HepG2 (cell line): ENCODE measurements around the gene CDC40. TPM values are rescaled to one million over a fixed set of nuclear protein-coding genes. Genes with fewer than 3 reads are reported as not detected.
A peak's percentile ranks its signal among the peaks of the same experiment; 100 is the strongest.

Experiments used
- ATF7-NPFF ChIP-seq: sonication (generic); formaldehyde crosslinking; IDR thresholded peaks from 2 replicates; pipeline ENCODE4 v1.8.1; 2023; ENCODE audit warnings: mild to moderate bottlenecking, low read depth, missing genetic modification reagents, moderate library complexity
- CBFB ChIP-seq: sonication (generic); formaldehyde crosslinking; IDR thresholded peaks from 2 replicates; pipeline ENCODE4 v1.4.0; 2020; ENCODE audit warnings: missing genetic modification reagents
- EHMT2 ChIP-seq: fragments of 200-600 bp; sonication (generic); IDR thresholded peaks from 2 replicates; pipeline ENCODE4 v1.7.0; 2017; ENCODE audit warnings: antibody characterized with exemption, low read depth, low read length, borderline replicate concordance
- GABPB1 ChIP-seq: IDR thresholded peaks from 2 replicates; pipeline ENCODE4 v1.6.1; 2016; ENCODE audit warnings: mild to moderate bottlenecking, missing genetic modification reagents, moderate library complexity, missing compliant biosample characterization
- GATA4 ChIP-seq: sonication (generic); IDR thresholded peaks from 2 replicates; pipeline ENCODE4 v1.6.1; 2016; ENCODE audit warnings: antibody characterized with exemption, low read depth, borderline replicate concordance
- HNF1B ChIP-seq: sonication (generic); formaldehyde crosslinking; IDR thresholded peaks from 2 replicates; pipeline ENCODE4 v1.5.1; 2020; ENCODE audit warnings: mild to moderate bottlenecking, moderate library complexity, missing genetic modification reagents
- MEIS2 ChIP-seq: sonication (generic); formaldehyde crosslinking; IDR thresholded peaks from 2 replicates; pipeline ENCODE4 v1.9.0; 2021; ENCODE audit warnings: mild to moderate bottlenecking, missing genetic modification reagents
- NFYB ChIP-seq: sonication (generic); formaldehyde crosslinking; IDR thresholded peaks from 2 replicates; pipeline ENCODE4 v1.4.0; 2020; ENCODE audit warnings: missing genetic modification reagents
- RAD21 ChIP-seq: fragments of 450-650 bp; formaldehyde crosslinking; IDR thresholded peaks from 2 replicates; pipeline ENCODE4 v1.5.0; 2020; ENCODE audit warnings: mild to moderate bottlenecking
- TAF1 ChIP-seq: sonication (generic); formaldehyde crosslinking; IDR thresholded peaks from 2 replicates; pipeline ENCODE4 v1.4.0; 2020; ENCODE audit warnings: missing genetic modification reagents
- XRCC5 ChIP-seq: fragments of 200-400 bp; formaldehyde crosslinking; optimal IDR thresholded peaks from 2 replicates; pipeline ENCODE3; 2017; ENCODE audit warnings: mild to moderate bottlenecking, low read length
- ZFP90 ChIP-seq: sonication (generic); formaldehyde crosslinking; IDR thresholded peaks from 2 replicates; pipeline ENCODE4 v1.8.0; 2022; ENCODE audit warnings: missing genetic modification reagents, mild to moderate bottlenecking, inconsistent platforms, borderline replicate concordance
- ZNF256 ChIP-seq: sonication (generic); formaldehyde crosslinking; conservative IDR thresholded peaks from 2 replicates; pipeline ENCODE4 v1.4.0; 2020; ENCODE audit warnings: missing genetic modification reagents
- ZNF367 ChIP-seq: sonication (generic); formaldehyde crosslinking; IDR thresholded peaks from 2 replicates; pipeline ENCODE4 v1.4.0; 2020; ENCODE audit warnings: missing genetic modification reagents, borderline replicate concordance
- ZNF704 ChIP-seq: sonication (generic); formaldehyde crosslinking; IDR thresholded peaks from 2 replicates; pipeline ENCODE4 v1.8.1; 2023; ENCODE audit warnings: mild to moderate bottlenecking, inconsistent platforms, moderate library complexity, missing genetic modification reagents, borderline replicate concordance
- ZNF75D ChIP-seq: sonication (generic); formaldehyde crosslinking; IDR thresholded peaks from 2 replicates; pipeline ENCODE4 v1.8.1; 2023; ENCODE audit warnings: missing genetic modification reagents, mild to moderate bottlenecking, borderline replicate concordance
- polyA plus RNA-seq, 8 experiments: library from polyadenylated mRNA; depleted of rRNA in 3 of 8; stranded (reverse) in 7 of 8; unstranded in 1 of 8; fragments of >200 nt; fragmentation: Illumina TruSeq in 4 of 8; extraction: Trizol in 4 of 8; gene quantifications; 2 replicates each; pipeline versions ENCODE4 v1.2.1 to v1.2.3, GENCODE V29; 2011 to 2016; ENCODE audit warnings: low read depth in 4 of 8, missing spikeins in 1 of 8, mixed read lengths in 1 of 8; ENCODE audit not compliant: insufficient read depth in 1 of 8
- total RNA-seq, 5 experiments: library from RNA; depleted of rRNA; stranded (reverse); fragments of >200 nt; fragmentation: Illumina TruSeq; extraction: Trizol; gene quantifications; 2 replicates each; pipeline ENCODE4 v1.2.3, GENCODE V29; 2016; ENCODE audit warnings: low read depth in 1 of 5
- TF ChIP-seq, protein P1 (sequence below), 2 experiments: IDR thresholded peaks; 2 replicates each; pipeline ENCODE4 v1.6.1; 2011 to 2012; ENCODE audit warnings: low read length in 2 of 2, borderline replicate concordance in 1 of 2, low read depth in 1 of 2, mild to moderate bottlenecking in 1 of 2, moderate library complexity in 1 of 2
- TF ChIP-seq, protein P2 (sequence below): sonication (generic); formaldehyde crosslinking; IDR thresholded peaks from 2 replicates; pipeline ENCODE4 v1.8.0; 2022; ENCODE audit warnings: missing genetic modification reagents, mild to moderate bottlenecking, inconsistent platforms, borderline replicate concordance

Gene CDC40
- total and polyA plus RNA-seq, 2 of the 13 experiments (the other 11 are each of a cell fraction or from before 2014, with no cell fraction given), result 11.4 to 21.5 TPM

DNA sequence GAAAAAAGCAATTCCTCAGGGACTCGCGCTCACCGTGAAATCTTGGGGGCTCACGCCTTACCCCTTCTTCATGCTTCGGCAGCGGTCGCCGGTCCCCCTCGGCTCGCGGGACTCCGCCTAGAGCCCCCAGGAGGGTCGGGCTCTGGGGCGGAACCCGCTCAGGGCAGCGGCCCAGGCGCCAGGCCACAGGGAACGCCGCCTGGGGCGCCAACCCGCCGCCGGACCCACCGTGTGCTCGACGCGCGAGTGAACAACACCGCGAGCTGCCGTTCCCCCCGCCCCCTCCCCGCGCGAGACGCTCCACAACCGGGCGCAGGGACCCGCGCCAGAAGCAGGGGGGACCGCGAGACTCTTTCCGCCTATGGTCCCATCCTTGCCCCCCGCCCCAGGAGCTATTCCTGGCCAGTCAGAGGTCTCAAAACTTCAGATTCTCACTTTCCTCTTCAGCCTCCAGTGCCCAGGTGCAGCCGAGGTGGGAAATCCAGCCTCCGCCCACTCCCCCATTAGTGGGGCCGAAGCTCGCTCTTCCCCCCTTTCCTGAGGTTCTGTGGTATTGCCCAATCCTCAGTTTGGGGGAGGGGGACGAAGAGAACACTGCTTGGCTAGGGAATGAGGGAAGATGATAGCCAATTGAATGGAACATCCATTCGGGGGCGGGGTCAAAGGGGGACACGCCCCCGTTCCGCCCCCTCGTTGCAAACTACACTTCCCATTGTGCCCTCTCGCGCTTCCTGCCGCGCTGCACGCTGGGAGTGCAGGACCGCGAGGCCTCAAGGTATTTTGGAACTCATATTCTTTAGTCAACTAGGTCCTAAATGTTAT is 610 bp upstream of the CDC40 start, which contains the start of gene WASF1 (continued):
- TF ChIP-seq, protein P1, sequence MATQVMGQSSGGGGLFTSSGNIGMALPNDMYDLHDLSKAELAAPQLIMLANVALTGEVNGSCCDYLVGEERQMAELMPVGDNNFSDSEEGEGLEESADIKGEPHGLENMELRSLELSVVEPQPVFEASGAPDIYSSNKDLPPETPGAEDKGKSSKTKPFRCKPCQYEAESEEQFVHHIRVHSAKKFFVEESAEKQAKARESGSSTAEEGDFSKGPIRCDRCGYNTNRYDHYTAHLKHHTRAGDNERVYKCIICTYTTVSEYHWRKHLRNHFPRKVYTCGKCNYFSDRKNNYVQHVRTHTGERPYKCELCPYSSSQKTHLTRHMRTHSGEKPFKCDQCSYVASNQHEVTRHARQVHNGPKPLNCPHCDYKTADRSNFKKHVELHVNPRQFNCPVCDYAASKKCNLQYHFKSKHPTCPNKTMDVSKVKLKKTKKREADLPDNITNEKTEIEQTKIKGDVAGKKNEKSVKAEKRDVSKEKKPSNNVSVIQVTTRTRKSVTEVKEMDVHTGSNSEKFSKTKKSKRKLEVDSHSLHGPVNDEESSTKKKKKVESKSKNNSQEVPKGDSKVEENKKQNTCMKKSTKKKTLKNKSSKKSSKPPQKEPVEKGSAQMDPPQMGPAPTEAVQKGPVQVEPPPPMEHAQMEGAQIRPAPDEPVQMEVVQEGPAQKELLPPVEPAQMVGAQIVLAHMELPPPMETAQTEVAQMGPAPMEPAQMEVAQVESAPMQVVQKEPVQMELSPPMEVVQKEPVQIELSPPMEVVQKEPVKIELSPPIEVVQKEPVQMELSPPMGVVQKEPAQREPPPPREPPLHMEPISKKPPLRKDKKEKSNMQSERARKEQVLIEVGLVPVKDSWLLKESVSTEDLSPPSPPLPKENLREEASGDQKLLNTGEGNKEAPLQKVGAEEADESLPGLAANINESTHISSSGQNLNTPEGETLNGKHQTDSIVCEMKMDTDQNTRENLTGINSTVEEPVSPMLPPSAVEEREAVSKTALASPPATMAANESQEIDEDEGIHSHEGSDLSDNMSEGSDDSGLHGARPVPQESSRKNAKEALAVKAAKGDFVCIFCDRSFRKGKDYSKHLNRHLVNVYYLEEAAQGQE (IDR thresholded peaks at IDR 0.05; ENCODE audit: borderline replicate concordance in 1 of 2, low read depth in 1 of 2, low read length in 2 of 2), result peak in 1 of 2 experiments; percentile 19; a peak in 1 of 4 replicates
- TF ChIP-seq GABPB1 (CRISPR knock-in tag), result peak; percentile 95
- peak; percentile 56; the same call in 1 of the 2 replicates for TF ChIP-seq MEIS2 (CRISPR knock-in tag)
- TF ChIP-seq CBFB (CRISPR knock-in tag), result peak; percentile 70
- TF ChIP-seq XRCC5, result peak; percentile 33
- peak; percentile 33; the same call in 1 of the 2 replicates for TF ChIP-seq NFYB (CRISPR knock-in tag)
- 0 out of 2 replicates have a peak, but pooled peaks have one; percentile 8 for TF ChIP-seq RAD21 (CRISPR knock-in tag)
- peak; percentile 85 for TF ChIP-seq HNF1B
- TF ChIP-seq GATA4, result no peak
- peak; percentile 49; the same call in 1 of the 2 replicates for TF ChIP-seq EHMT2
- TF ChIP-seq, protein P2, sequence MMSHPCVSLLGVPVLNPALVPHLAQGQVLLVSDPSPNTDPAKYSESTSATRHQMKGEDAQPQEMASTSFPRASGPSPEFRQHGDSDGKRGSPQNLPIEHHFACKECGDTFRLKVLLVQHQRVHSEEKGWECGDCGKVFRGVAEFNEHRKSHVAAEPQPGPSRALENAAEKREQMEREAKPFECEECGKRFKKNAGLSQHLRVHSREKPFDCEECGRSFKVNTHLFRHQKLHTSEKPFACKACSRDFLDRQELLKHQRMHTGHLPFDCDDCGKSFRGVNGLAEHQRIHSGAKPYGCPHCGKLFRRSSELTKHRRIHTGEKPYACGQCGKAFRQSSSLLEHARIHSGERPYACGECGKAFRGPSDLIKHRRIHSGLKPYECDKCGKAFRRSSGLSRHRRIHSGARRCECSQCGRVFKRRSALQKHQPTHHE (CRISPR knock-in tag), result 0 out of 2 replicates have a peak, but pooled peaks have one; percentile 31
- no peak for TF ChIP-seq ZNF367 (CRISPR knock-in tag)
- peak; percentile 59; the same call in 1 of the 2 replicates for TF ChIP-seq ATF7-NPFF (CRISPR knock-in tag)
- peak; percentile 77 for TF ChIP-seq TAF1 (CRISPR knock-in tag)
- TF ChIP-seq ZNF256 (CRISPR knock-in tag), result 0 out of 2 replicates have a peak, but pooled peaks have one; percentile 40
- TF ChIP-seq ZNF704 (CRISPR knock-in tag), result no peak; the same call in 1 of the 2 replicates
- no peak for TF ChIP-seq ZNF75D (CRISPR knock-in tag)
- peak; percentile 61; the same call in 1 of the 2 replicates for TF ChIP-seq ZFP90
